Transverse colon (tissue), 4 donors: ENCODE data around the gene MST1R.

Experiments
- CTCF ChIP-seq, 5 experiments: fragments of 200-600 bp in 3 of 5; fragments of 450-650 bp in 2 of 5; sonication (generic) in 3 of 5; IDR thresholded peaks; 1 replicate in 2 of 5; 2 replicates in 3 of 5; pipeline ENCODE4 v1.5.1; 2016 to 2017; ENCODE audit warnings: antibody characterized with exemption in 5 of 5, inconsistent platforms in 3 of 5, mild to moderate bottlenecking in 2 of 5, moderate library complexity in 1 of 5
- POLR2A ChIP-seq: fragments of 450-650 bp; IDR thresholded peaks from one replicate; pipeline ENCODE4 v1.6.1; 2016; ENCODE audit warnings: antibody characterized with exemption, mild to moderate bottlenecking, moderate library complexity
- POLR2AphosphoS5 ChIP-seq, 3 donors: sonication (generic); formaldehyde crosslinking; IDR thresholded peaks; one replicate each; pipeline ENCODE4 v1.6.1; 2016; ENCODE audit warnings: antibody characterized with exemption in 3 of 3

DNA sequence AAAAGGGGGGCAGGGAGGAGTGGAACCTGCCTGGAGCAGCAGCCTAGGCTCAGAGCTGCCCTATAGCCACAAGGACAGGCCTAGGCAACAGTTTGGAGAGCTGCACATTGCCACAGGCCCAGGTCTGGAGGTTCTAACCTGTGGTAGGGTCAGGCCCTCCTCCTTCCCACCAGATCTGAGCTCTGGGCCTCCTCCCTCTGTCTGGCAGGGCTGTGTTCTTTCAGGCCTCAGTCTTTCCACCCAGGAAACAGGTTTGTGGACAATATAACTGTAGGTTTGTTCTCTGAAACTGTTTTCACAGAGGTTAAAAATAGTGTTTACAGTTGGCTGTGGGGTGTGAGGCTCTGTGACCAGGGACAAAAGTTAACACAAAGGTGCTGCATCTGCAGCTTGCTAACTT lies 25.0 kb downstream of the MST1R start:
- TF ChIP-seq CTCF (IDR thresholded peaks at IDR 0.05): no peak
- no peak for TF ChIP-seq POLR2A
- TF ChIP-seq POLR2AphosphoS5 (IDR thresholded peaks at IDR 0.05): no peak
